Measurements from ENCODE around the gene GPD2.

Gene GPD2

GRCh38 chr2:156532989-156533388 is 96.8 kb downstream of the GPD2 start:
- no peak for DNase-seq (ENCODE audit: low spot score)

GRCh38 chr2:156536534-156536933 is 100.4 kb downstream of the GPD2 start:
- no peak for DNase-seq (ENCODE audit: low spot score)

- DNase-seq (ENCODE audit: low spot score) = no peak
Observed at GRCh38 chr2:156537141-156537540, 101.0 kb downstream of the GPD2 start.

DNA sequence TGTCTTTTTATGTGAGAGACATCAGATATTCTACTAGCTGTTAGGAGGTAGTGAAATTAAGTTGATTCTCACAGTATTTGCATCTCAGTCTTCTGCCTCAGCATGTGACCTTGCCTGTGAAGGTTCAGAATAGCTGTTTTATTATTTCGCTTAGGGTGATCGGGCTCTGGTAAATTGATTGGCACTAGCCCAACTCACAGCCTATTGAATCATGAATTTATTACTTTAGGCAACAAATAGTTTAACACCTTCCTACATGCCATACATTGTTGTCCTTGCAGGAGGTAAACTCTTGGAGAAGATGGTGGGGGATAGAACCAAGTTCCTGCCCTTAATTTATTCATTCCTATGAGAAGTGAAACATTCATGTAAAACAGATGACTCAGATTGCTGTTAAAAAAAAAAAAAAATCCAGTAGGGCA is 101.9 kb downstream of the GPD2 start:
- no peak for DNase-seq (ENCODE audit: low spot score)

GRCh38 chr2:156539086-156539860 is 103.1 kb downstream of the GPD2 start:
- DNase-seq (ENCODE audit: low spot score) = no peak

GRCh38 chr2:156540706-156541105 is 104.5 kb downstream of the GPD2 start:
- DNase-seq (ENCODE audit: low spot score) = no peak

- no peak for DNase-seq (ENCODE audit: low spot score)
Observed at GRCh38 chr2:156541229-156541628, 105.0 kb downstream of the GPD2 start.

DNA sequence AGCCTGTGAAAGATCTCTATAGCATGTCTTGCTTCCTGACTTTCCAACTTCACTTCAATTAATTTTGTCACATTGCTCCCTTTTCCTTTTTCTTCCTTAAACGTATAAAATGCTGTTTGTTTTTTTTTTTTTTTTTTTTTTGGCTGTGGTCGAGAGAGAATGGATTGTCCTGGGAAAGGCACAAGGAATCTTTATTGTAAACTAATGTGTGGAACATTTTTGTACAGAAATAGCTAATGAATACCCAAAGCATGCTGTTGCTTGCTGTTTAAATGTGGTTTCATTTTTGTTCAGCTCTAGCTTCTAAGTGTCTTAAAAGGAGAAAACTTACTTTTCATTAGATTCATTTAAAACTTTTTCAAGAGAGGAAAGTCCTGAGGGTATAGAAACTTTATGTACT is 105.5 kb downstream of the GPD2 start:
- DNase-seq (ENCODE audit: low spot score) = no peak

- DNase-seq (ENCODE audit: low spot score) = no peak
Observed at GRCh38 chr2:156548413-156548812, 112.2 kb downstream of the GPD2 start.

DNA sequence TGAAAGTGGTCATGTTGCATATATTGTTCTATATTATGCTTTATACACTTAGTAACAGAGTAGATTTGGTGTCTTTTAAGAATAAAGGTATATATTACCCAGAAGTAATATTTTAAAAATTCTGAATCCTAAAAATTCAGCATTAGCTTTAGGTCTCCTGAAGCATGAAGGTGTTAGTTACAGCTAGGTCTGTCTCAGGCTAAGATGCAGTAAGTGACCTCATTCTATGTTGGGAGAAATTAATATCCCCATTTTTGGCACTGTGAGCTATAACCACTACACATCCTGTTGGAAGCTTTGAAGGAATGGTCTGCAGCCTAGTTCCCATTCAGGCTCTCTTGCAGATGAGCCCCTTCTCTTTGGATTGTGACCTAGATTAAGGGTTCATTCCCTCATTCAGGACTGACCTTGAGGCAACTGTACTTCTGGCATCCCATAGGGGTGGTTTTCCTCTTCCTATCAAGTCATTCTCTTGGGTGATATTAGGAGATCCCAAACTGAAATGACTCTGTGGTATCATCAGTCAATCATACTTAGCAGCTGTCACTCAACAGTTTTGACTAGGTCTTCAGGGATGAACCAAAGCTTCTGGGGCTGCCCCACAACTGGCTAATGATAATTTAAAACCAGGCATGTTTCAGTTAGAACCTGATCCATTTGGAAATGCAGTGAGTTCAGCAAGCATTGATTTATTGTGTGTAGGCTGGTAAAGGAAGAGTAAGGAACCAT is 117.7 kb downstream of the GPD2 start:
- DNase-seq (ENCODE audit: low spot score) = no peak

GRCh38 chr2:156561326-156561725 is 125.1 kb downstream of the GPD2 start:
- no peak for DNase-seq (ENCODE audit: low spot score)

- no peak for DNase-seq (ENCODE audit: low spot score)
Observed at GRCh38 chr2:156562124-156562523, 125.9 kb downstream of the GPD2 start.

DNA sequence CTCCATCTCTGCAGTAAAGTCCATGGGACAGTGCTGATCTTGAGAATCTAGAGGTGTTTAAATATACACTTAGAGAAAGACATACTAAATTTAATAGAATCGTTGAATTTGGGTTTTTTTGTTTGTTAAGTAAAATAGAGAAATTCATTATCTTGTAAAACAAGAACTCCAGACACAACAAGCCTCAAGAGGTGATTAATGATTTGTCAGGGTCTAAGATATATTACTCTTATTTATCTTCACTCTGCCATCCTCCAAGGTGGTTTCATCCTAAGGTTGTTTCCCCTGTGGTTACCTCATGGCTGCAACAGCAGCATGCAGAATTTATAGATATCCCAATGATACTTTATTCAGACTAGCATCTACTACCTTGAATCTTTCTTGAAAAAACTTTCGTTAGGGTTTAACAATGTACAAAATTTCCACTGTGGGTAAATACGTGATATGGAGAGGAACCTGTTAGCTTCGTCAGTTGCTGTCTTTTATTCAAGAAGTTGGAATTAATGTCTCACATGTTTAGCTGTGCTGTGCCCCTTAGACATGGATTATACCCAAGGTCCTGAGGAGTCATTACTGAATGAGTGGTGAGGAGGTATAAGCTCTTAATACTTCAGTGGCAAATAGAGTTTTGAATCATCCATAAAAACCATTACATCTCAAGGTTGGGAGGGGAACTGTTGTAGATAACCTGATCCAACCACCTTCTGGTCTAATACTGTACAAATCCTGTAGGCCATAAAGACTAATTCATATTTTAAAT is 128.0 kb downstream of the GPD2 start:
- no peak for DNase-seq (ENCODE audit: low spot score)

DNA sequence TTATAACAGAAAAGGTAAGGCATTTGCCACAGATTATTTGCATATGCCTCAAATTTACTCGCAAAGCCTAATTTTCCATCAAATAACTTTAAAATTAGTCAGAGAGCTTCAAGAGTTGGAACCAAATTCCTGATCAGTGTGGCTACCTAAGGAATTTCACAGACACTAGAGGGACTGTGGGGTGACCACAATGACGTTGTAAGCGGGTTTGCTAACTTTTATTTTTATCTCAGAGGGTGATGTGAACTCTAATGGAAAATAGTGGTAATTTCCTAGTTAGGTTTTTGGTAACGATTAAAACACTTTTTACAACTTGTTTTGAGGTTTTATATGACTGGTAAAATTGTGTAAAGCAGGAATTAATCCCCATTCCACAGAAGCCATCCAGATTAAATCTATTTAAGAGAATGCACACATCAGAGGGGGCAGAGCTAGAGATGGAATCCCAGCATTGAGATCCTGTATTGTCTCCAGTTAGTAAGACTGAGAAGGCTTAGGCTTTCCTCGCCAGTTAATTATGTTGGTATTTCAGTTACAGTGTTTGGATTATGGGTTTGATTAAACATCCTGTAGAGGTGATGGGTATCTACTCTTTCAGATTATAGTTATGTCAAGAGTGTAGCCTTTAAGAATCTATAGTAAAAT is 129.0 kb downstream of the GPD2 start:
- DNase-seq (ENCODE audit: low spot score) = peak; percentile 19

- no peak for DNase-seq (ENCODE audit: low spot score)
Observed at GRCh38 chr2:156573710-156574109, 137.5 kb downstream of the GPD2 start.

DNA sequence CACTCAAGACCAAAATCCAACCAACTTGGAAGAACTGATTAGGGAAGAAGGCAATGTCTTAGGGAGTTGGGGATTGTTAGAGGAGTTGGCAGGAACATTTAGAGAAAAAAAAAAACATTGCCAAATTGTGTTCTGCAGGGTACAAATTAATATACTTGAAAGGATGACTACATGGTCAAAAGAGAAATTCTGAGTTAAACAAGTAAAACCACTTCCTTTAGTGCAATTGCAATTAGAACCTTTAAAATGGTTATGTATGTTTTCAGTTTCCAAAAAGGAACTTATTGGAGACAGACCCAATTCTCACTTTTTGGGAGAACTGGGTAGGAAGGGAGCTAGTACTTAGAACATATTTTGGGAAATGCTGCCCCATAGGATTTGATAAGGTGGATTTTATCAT is 137.9 kb downstream of the GPD2 start:
- no peak for DNase-seq (ENCODE audit: low spot score)

- DNase-seq (ENCODE audit: low spot score) = no peak
Observed at GRCh38 chr2:156576005-156576404, 139.8 kb downstream of the GPD2 start.

DNA sequence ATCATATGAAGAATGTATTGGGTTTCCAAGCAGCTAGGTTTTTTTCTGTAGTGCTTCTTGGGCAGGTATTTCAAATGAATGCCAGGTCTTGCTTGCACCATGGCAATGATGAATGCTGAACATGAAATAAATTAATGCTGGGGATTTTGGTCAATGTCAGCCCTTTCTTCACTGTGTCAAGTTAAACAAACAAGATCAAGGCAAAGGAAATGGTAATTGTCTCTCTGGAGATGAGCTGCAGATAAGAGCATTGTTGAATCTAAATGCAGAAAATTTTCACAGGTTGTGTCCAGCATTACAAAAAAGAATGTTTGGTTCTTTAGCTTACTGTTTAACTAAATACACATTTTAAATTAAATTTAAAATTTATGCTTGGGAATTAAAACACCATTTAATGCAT is 144.3 kb downstream of the GPD2 start:
- no peak for DNase-seq (ENCODE audit: low spot score)

DNA sequence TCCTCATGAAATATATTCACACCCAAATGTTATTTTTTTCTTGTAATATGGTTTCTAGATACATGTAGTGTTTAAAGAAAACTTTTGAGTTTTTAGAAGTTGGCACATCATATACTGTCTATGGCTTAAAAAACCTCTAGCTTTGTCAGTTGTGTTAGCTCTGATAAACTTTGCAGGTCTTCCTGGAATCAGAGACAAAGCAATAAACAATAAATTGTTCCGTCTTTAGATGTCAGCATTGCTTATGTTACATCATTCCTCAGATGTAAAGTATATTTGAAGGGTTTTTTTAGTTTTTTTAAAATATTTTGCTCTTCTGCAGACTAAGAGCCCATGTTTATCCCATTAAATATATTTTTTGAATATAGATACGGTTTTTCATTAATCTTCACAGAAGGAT is 145.1 kb downstream of the GPD2 start:
- DNase-seq (ENCODE audit: low spot score) = no peak

- no peak for DNase-seq (ENCODE audit: low spot score)
Observed at GRCh38 chr2:156585457-156585856, 149.3 kb downstream of the GPD2 start.

DNA sequence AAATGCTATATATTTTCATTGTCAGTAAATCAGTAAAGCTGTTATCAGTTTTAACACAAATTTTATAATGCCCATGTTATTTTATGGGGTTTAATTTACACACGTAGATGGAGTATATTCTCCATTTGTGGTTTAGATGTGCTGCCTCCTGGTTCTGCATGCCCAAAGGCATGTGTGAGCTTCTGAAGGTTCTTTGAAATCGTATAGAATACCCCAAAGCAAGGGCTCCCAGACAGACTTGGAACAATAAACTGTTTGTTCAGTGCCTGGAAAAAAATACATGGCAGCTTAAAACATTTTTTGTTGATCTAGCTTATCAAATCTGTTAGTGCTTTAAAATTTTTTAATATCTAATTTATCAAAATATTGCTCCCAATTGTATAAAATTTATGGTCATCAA is 150.4 kb downstream of the GPD2 start:
- peak; percentile 42 for DNase-seq (ENCODE audit: low spot score)

DNA sequence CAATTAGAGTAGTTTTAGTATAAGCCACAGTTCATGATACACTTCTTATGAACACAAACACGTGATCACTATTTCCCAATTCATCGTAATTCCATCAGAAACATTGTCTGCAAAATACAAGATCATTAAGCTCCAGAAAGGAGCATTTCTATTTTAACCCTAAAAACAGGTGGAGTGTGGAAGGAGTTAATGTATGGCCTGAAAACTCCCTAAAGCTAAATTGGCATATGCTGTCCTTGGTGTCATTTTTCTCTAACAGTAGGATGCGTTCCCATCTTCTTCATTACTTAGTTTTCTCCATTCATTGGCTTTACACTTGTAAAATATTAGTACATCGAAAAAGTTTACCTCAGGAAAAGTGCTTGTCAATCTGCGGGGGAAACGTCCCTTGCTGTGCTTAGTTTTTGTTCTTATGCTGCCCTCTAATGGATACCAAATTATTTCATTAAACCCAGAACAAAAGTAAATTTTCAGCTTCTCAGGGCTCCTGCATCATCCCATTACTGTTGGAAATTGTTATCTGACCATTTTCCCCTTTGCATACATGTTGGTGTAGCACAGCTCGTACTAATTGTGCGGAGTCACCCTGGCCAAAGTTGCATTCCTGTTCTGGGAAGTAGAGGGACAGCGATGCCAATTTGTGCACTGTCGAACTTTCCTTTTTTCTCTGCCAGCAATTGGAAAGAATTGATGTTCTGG is 153.4 kb downstream of the GPD2 start:
- DNase-seq (ENCODE audit: low spot score) = peak; percentile 47
